H1 (cell line): ENCODE results near the gene DGCR8. TPM values are rescaled to one million over a fixed set of nuclear protein-coding genes. Genes with fewer than 3 reads are reported as not detected.

ENCODE experiments used
- CTCF ChIA-PET: fragments of 300-600 bp; sonication (Branson Sonifier 250); formaldehyde crosslinking; loops from one replicate; lab custom pipeline; 2021; ENCODE audit not compliant: partially characterized antibody; lab: Charles Lee
- POLR2A ChIA-PET: fragments of 300-600 bp; sonication (Branson Sonifier 250); formaldehyde crosslinking; loops from one replicate; lab custom pipeline; 2021; ENCODE audit warnings: inconsistent platforms; ENCODE audit not compliant: partially characterized antibody; lab: Charles Lee
- DNase-seq, 2 experiments: peaks; one replicate each; pipeline versions ENCODE4 v3.0.0 to v3.0.0-alpha.2; 2010 to 2022; ENCODE audit warnings: low spot score in 2 of 2, low read depth in 1 of 2, mixed read lengths in 1 of 2
- FAIRE-seq: peaks from 2 replicates; lab custom pipeline; 2011; peaks lifted over from hg19 to GRCh38; lab: Jason Lieb, UNC
- H2AFZ ChIP-seq: 2 replicates; pipeline ENCODE4 v1.8.1; 2012; ENCODE audit warnings: low read length, inconsistent platforms
- H2AK5ac ChIP-seq: 2 replicates; pipeline ENCODE4 v1.6.1; 2013; ENCODE audit warnings: low read depth, low read length
- H2BK120ac ChIP-seq: replicated peaks from 2 replicates; pipeline ENCODE3; 2013; ENCODE audit warnings: low read depth, low read length, inconsistent platforms
- H2BK12ac ChIP-seq: 2 replicates; pipeline ENCODE4 v1.6.1; 2013; ENCODE audit warnings: low read depth, low read length
- H2BK15ac ChIP-seq: 2 replicates; pipeline ENCODE4 v1.6.1; 2013; ENCODE audit warnings: low read length
- H2BK20ac ChIP-seq: 2 replicates; pipeline ENCODE4 v1.6.1; 2013; ENCODE audit warnings: low read length
- H2BK5ac ChIP-seq: 2 replicates; pipeline ENCODE4 v1.6.1; 2013; ENCODE audit warnings: low read depth, low read length
- H3K14ac ChIP-seq: 2 replicates; pipeline ENCODE4 v1.6.1; 2013; ENCODE audit warnings: inconsistent platforms; ENCODE audit not compliant: insufficient read length
- H3K18ac ChIP-seq: 2 replicates; pipeline ENCODE4 v1.6.1; 2013; ENCODE audit warnings: low read length; ENCODE audit errors: extremely low read depth
- H3K23ac ChIP-seq: 2 replicates; pipeline ENCODE4 v1.6.1; 2013; ENCODE audit warnings: inconsistent platforms; ENCODE audit not compliant: insufficient read length
- H3K23me2 ChIP-seq: 2 replicates; pipeline ENCODE4 v1.6.1; 2013; ENCODE audit warnings: low read depth, low read length
- H3K27ac ChIP-seq: 2 replicates; pipeline ENCODE4 v1.6.1; 2011; ENCODE audit warnings: low read depth, low read length, inconsistent platforms
- H3K27me3 ChIP-seq, 4 experiments: replicated peaks in 1 of 4; 1 replicate in 1 of 4; 2 replicates in 3 of 4; pipeline versions ENCODE4 v1.6.1 to v1.8.1; 2011 to 2013; ENCODE audit warnings: low read length in 3 of 4, mild to moderate bottlenecking in 3 of 4, inconsistent platforms in 2 of 4, mixed read lengths in 2 of 4, moderate library complexity in 1 of 4; ENCODE audit not compliant: control insufficient read depth in 3 of 4, insufficient read depth in 3 of 4; ENCODE audit errors: extremely low read depth in 1 of 4
- H3K36me3 ChIP-seq, 4 experiments: 2 replicates each; pipeline versions ENCODE4 v1.6.1 to v1.8.1; 2011 to 2013; ENCODE audit warnings: mild to moderate bottlenecking in 4 of 4, low read length in 3 of 4, moderate library complexity in 2 of 4, control low read depth in 1 of 4, inconsistent platforms in 1 of 4; ENCODE audit not compliant: insufficient read depth in 4 of 4, control insufficient read depth in 2 of 4
- H3K4ac ChIP-seq: replicated peaks from 2 replicates; pipeline ENCODE3; 2013; ENCODE audit warnings: low read length, low read depth, mixed read lengths, inconsistent platforms; ENCODE audit not compliant: insufficient read length
- H3K4me1 ChIP-seq, 4 experiments: replicated peaks in 1 of 4; 1 replicate in 1 of 4; 2 replicates in 3 of 4; pipeline versions ENCODE4 v1.6.1 to v1.8.1; 2011 to 2013; ENCODE audit warnings: low read length in 3 of 4, inconsistent platforms in 2 of 4, mixed read lengths in 1 of 4; ENCODE audit not compliant: insufficient read depth in 4 of 4, control insufficient read depth in 3 of 4
- H3K4me2 ChIP-seq, 2 experiments: 2 replicates each; pipeline versions ENCODE4 v1.6.1 to v1.8.1; 2011 to 2013; ENCODE audit warnings: low read depth in 2 of 2, low read length in 2 of 2, control low read depth in 1 of 2, inconsistent platforms in 1 of 2, mild to moderate bottlenecking in 1 of 2; ENCODE audit not compliant: insufficient read depth in 1 of 2
- H3K4me3 ChIP-seq, 4 experiments: fragments of 200-600, 300-600 bp in 1 of 4; sonication (generic), shearing (Covaris generic), sonication (Bioruptor Twin) in 1 of 4; 2 replicates each; pipeline versions ENCODE4 v1.5.1 to v1.8.1; 2011 to 2016; ENCODE audit warnings: low read length in 4 of 4, low read depth in 3 of 4, control low read depth in 2 of 4, inconsistent platforms in 2 of 4, mild to moderate bottlenecking in 2 of 4, mixed read lengths in 1 of 4, moderate library complexity in 1 of 4; ENCODE audit not compliant: insufficient read depth in 2 of 4; ENCODE audit errors: extremely low read depth in 1 of 4
- H3K56ac ChIP-seq: replicated peaks from 2 replicates; pipeline ENCODE3; 2013; ENCODE audit warnings: low read depth, mild to moderate bottlenecking, mixed read lengths, low read length, inconsistent platforms; ENCODE audit not compliant: insufficient read length
- H3K79me1 ChIP-seq: 2 replicates; pipeline ENCODE4 v1.6.1; 2013; ENCODE audit warnings: low read depth, low read length, control low read depth
- H3K79me2 ChIP-seq, 2 experiments: 2 replicates each; pipeline versions ENCODE4 v1.6.1 to v1.8.1; 2012 to 2013; ENCODE audit warnings: low read length in 2 of 2, mild to moderate bottlenecking in 2 of 2, inconsistent platforms in 1 of 2; ENCODE audit not compliant: insufficient read depth in 2 of 2, control insufficient read depth in 1 of 2
- H3K9ac ChIP-seq, 4 experiments: replicated peaks in 1 of 4; 1 replicate in 1 of 4; 2 replicates in 3 of 4; pipeline versions ENCODE4 v1.6.1 to v1.8.1; 2011 to 2013; ENCODE audit warnings: low read depth in 3 of 4, low read length in 3 of 4, control low read depth in 2 of 4, mild to moderate bottlenecking in 2 of 4, moderate library complexity in 2 of 4, inconsistent platforms in 1 of 4; ENCODE audit errors: extremely low read depth in 1 of 4
- H3K9me3 ChIP-seq, 2 experiments: 2 replicates each; pipeline versions ENCODE4 v1.6.1 to v1.8.1; 2012 to 2013; ENCODE audit warnings: mild to moderate bottlenecking in 2 of 2, moderate library complexity in 2 of 2, control low read depth in 1 of 2, inconsistent platforms in 1 of 2, low read depth in 1 of 2, low read length in 1 of 2, mixed read lengths in 1 of 2; ENCODE audit not compliant: insufficient read depth in 2 of 2
- H4K20me1 ChIP-seq, 2 experiments: replicated peaks in 1 of 2; 2 replicates each; pipeline versions ENCODE3 to v1.8.1; 2011 to 2013; ENCODE audit warnings: inconsistent platforms in 2 of 2, low read length in 2 of 2, mild to moderate bottlenecking in 1 of 2; ENCODE audit not compliant: insufficient read depth in 2 of 2, control insufficient read depth in 1 of 2
- H4K5ac ChIP-seq: 2 replicates; pipeline ENCODE4 v1.6.1; 2013; ENCODE audit warnings: low read length, low read depth, mixed read lengths, inconsistent platforms; ENCODE audit not compliant: insufficient read length
- H4K8ac ChIP-seq: 2 replicates; pipeline ENCODE4 v1.8.0; 2013; ENCODE audit warnings: mild to moderate bottlenecking, moderate library complexity, low read length, inconsistent platforms; ENCODE audit not compliant: insufficient read depth; ENCODE audit errors: extremely low read depth
- H4K91ac ChIP-seq: replicated peaks from 2 replicates; pipeline ENCODE3; 2013; ENCODE audit warnings: low read length, mixed read lengths, inconsistent platforms; ENCODE audit not compliant: insufficient read length
- HDAC2 ChIP-seq, 2 experiments: fragments of 300-600 bp in 1 of 2; sonication (generic) in 1 of 2; IDR thresholded peaks; 2 replicates each; pipeline ENCODE4 v1.6.1; 2011 to 2012; ENCODE audit warnings: low read depth in 2 of 2, low read length in 2 of 2, mild to moderate bottlenecking in 2 of 2, moderate library complexity in 2 of 2, borderline replicate concordance in 1 of 2, inconsistent platforms in 1 of 2
- POLR2AphosphoS5 ChIP-seq: IDR thresholded peaks from 2 replicates; pipeline ENCODE4 v1.6.1; 2011; ENCODE audit warnings: low read depth, low read length
- WGBS, 2 experiments: shearing (Covaris generic) in 1 of 2; methylation state at CpG; one replicate each; pipeline versions ENCODE4 v1.1.6 to v1.1.7; 2013 to 2015; ENCODE audit warnings: low lambda C conversion rate in 2 of 2, mixed read lengths in 2 of 2, inconsistent platforms in 1 of 2, low coverage in 1 of 2, missing lambda C conversion rate in 1 of 2; ENCODE audit not compliant: insufficient replicate concordance in 2 of 2, insufficient coverage in 1 of 2, insufficient read length in 1 of 2; ENCODE audit errors: extremely low coverage in 1 of 2, missing lambda C conversion rate in 1 of 2; 5-methylcytosine and 5-hydroxymethylcytosine counted together
- polyA plus RNA-seq, 7 experiments: library from polyadenylated mRNA; depleted of rRNA in 3 of 7; stranded (reverse) in 5 of 7; unstranded in 2 of 7; fragments of >200 nt in 5 of 7; fragments of 200-250 nt in 2 of 7; gene quantifications; 1 replicate in 5 of 7; 2 replicates in 1 of 7; 4 replicates in 1 of 7; pipeline versions ENCODE4 v1.2.1 to v1.2.3, GENCODE V29; 2011 to 2013; ENCODE audit warnings: missing spikeins in 2 of 7, mixed read lengths in 2 of 7
- total RNA-seq: library from RNA; stranded (reverse); fragmentation: NEBNext Ultra II Directional; extraction: Animal tissue kit (Norgen Biotek cat#: 25700); gene quantifications from 2 replicates; pipeline ENCODE4 v1.2.1, GENCODE V29; 2021
- TF ChIP-seq, protein P1 (sequence below), 3 experiments: IDR thresholded peaks; 1 replicate in 2 of 3; 2 replicates in 1 of 3; pipeline versions ENCODE4 v1.5.1 to v1.6.1; 2011; ENCODE audit warnings: low read length in 3 of 3, mild to moderate bottlenecking in 3 of 3, inconsistent platforms in 2 of 3, low read depth in 1 of 3, moderate library complexity in 1 of 3; ENCODE audit not compliant: insufficient read depth in 1 of 3; ENCODE audit errors: control extremely low read depth in 1 of 3

The DGCR8 gene
- total and polyA plus RNA-seq, 2 of the 8 experiments (the other 6 are each of a cell fraction or from before 2014, with no cell fraction given): 23.7 to 43.7 TPM

DNA sequence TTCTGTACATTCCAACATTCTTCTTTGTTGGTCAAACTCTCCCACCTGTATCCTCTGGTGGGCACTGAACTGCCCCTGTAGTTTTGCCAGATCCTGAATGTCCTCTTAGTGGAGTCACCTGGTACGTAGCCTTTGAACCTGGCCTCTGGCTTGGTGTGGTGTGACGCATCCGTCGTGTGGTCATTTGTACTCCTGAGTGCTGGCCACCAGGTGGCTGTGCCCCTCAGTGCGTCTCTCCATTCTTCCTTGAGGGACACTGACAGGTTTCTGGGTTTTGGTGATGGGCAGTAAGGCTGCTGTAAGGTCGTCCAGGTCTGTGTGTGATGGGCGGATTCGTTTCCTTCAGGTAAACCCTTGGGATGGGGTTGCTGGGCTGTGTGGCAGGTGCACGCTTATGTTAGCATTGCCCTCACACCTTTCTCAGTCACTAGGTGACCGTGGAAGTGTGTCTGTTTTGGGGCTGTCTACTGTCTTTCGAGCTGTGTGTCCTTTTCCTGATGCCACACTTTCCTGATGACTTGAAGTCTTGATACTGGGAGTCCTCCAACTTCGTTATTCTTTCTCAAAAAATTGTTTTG lies 22.3 kb downstream of the DGCR8 start:
- no peak overlapping the region for H3K27ac ChIP-seq
- 91% methylated on average over 12 of the region's 12 CpGs; no CpG with 5 or more reads in 1 of the 2 experiments for WGBS, 2 experiments

More for the DNA sequence above, 22.3 kb downstream of the DGCR8 start:
- Histone ChIP-seq H4K91ac (no peak overlapping the region), H2BK5ac (no peak overlapping the region), H2BK120ac (no peak overlapping the region), H2AFZ (no peak overlapping the region), H3K4me2 (no peak overlapping the region), H3K23ac (no peak overlapping the region), H3K23me2 (no peaks in the 10 kb centered on the region), H4K5ac (no peak overlapping the region), H3K9ac (no peak overlapping the region), H3K9me3 (no peaks in the 10 kb centered on the region), H2BK20ac (no peak overlapping the region), H4K20me1 (peaks cover 14 to 44% of the 10 kb centered on the region in 2 experiments), H3K27me3 (no peaks in the 10 kb centered on the region), H2AK5ac (no peak overlapping the region), H3K79me1 (peaks cover 16% of the 10 kb centered on the region), H3K14ac (no peak overlapping the region), H3K56ac (no peak overlapping the region), H3K79me2 (peaks cover 0 to 34% of the 10 kb centered on the region in 2 experiments), H3K36me3 (peaks cover 32 to 83% (median 55%) of the 10 kb centered on the region in 4 experiments), H3K4me3 (no peak overlapping the region), H2BK15ac (no peak overlapping the region), H3K4me1 (peaks cover 0 to 6% (median 0%) of the 10 kb centered on the region in 4 experiments; a peak in 3 of 7 replicates), H3K18ac (no peak overlapping the region), H3K4ac (no peak overlapping the region), H2BK12ac (no peak overlapping the region), H4K8ac (no peak overlapping the region)
- FAIRE-seq (no peak), DNase-seq (no peak)
- ChIA-PET CTCF (interaction anchor here (0.7 to 4.5 kb wide), 4 partner anchors 8 to 41 kb away, joined by 3 to 23 read pairs (median 8); no protein-coding TSS in a partner anchor), POLR2A (interaction anchor here (22.7 to 29.4 kb wide), 2 partner anchors 7 to 9 kb away, joined by 598 read pairs; partner anchors contain the start of genes RANBP1 and TRMT2A)
- TF ChIP-seq, protein P1, sequence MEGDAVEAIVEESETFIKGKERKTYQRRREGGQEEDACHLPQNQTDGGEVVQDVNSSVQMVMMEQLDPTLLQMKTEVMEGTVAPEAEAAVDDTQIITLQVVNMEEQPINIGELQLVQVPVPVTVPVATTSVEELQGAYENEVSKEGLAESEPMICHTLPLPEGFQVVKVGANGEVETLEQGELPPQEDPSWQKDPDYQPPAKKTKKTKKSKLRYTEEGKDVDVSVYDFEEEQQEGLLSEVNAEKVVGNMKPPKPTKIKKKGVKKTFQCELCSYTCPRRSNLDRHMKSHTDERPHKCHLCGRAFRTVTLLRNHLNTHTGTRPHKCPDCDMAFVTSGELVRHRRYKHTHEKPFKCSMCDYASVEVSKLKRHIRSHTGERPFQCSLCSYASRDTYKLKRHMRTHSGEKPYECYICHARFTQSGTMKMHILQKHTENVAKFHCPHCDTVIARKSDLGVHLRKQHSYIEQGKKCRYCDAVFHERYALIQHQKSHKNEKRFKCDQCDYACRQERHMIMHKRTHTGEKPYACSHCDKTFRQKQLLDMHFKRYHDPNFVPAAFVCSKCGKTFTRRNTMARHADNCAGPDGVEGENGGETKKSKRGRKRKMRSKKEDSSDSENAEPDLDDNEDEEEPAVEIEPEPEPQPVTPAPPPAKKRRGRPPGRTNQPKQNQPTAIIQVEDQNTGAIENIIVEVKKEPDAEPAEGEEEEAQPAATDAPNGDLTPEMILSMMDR (IDR thresholded peaks at IDR 0.05; ENCODE audit: control extremely low read depth in 1 of 3, insufficient read depth in 1 of 3, low read depth in 1 of 3, low read length in 3 of 3): peak; percentile 30 to 45 (median 32)
- no peak for TF ChIP-seq HDAC2 (IDR thresholded peaks at IDR 0.05; ENCODE audit: borderline replicate concordance in 1 of 2, low read depth in 2 of 2, low read length in 2 of 2)
- TF ChIP-seq POLR2AphosphoS5: 0 out of 2 replicates have a peak, but pooled peaks have one; percentile 49
